OCI-LY7 (cell line): ENCODE results near the gene PADI3.

Source experiments
- EZH2phosphoT487 ChIP-seq: fragments of 200-600 bp; sonication (generic); IDR thresholded peaks from 2 replicates; pipeline ENCODE4 v1.6.1; 2018; ENCODE audit warnings: low read depth, borderline replicate concordance, mild to moderate bottlenecking, mixed run types, antibody characterized with exemption, low read length, moderate library complexity, mixed read lengths
- TF ChIP-seq, protein P1 (sequence below): fragments of 200-600 bp; sonication (generic); conservative IDR thresholded peaks from 2 replicates; pipeline ENCODE4 v1.5.1; 2014; ENCODE audit warnings: mild to moderate bottlenecking, antibody characterized with exemption, low read length, moderate library complexity, mixed read lengths

DNA sequence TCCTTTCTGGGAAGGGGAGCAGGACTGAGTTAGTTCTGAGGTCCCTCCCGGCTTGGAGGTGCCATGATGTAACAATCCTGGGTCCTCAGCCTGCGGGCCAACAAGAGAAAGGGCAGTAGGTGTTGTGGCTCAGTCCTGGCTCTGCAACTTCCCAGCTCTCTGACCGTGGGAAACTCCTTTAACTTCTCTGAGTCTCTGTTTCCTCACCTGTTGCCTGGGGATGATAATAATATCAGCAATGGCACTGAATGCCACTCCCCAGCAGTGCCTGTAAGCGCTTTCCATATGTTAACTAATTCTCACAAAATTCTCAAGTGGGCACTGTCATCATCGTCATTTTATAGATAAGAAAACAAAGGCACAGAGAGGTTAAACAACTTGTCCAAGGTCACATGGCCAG is 2.3 kb downstream of the PADI3 start:
- TF ChIP-seq, protein P1, sequence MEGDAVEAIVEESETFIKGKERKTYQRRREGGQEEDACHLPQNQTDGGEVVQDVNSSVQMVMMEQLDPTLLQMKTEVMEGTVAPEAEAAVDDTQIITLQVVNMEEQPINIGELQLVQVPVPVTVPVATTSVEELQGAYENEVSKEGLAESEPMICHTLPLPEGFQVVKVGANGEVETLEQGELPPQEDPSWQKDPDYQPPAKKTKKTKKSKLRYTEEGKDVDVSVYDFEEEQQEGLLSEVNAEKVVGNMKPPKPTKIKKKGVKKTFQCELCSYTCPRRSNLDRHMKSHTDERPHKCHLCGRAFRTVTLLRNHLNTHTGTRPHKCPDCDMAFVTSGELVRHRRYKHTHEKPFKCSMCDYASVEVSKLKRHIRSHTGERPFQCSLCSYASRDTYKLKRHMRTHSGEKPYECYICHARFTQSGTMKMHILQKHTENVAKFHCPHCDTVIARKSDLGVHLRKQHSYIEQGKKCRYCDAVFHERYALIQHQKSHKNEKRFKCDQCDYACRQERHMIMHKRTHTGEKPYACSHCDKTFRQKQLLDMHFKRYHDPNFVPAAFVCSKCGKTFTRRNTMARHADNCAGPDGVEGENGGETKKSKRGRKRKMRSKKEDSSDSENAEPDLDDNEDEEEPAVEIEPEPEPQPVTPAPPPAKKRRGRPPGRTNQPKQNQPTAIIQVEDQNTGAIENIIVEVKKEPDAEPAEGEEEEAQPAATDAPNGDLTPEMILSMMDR, result no peak
- no peak for TF ChIP-seq EZH2phosphoT487
